NCI-H524 treated with DMSO at 0.1 percent for 48 hours (cell line): Measurements from ENCODE around the gene PYGL.
"Not testable (repeated sequence)": the region's sequence is repeated elsewhere in the genome, so short reads cannot be mapped to it uniquely, and the experiment has no call there.

Source experiments
- DNase-seq: peaks from one replicate; lab custom pipeline; 2025; lab: John Stamatoyannopoulos, UW

The PYGL gene

DNA sequence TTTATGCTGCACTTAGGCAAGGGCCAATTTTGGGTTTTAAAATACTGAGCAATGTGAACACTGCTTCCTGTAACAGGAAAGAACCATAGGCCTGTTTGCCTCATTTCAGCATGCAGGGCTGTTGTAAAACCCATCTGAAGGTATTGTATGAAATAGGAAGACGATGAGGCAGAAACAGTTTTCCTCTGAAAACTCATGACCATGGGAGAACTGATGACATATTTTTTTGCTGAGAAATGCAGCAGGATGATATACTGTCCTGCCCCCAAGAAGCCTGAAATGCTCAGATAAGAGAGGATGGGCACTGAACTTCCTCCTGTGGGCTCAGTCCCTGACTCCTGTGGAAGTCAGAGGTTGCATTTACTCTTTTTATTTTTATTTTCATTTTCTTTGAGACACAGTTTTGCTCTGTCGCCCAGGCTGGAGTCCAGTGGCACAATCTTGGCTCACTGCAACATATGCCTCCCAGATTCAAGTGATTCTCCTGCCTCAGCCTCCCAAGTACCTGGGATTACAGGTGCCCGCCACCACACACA lies 17.4 kb downstream of the PYGL start:
- no peak for DNase-seq

DNA sequence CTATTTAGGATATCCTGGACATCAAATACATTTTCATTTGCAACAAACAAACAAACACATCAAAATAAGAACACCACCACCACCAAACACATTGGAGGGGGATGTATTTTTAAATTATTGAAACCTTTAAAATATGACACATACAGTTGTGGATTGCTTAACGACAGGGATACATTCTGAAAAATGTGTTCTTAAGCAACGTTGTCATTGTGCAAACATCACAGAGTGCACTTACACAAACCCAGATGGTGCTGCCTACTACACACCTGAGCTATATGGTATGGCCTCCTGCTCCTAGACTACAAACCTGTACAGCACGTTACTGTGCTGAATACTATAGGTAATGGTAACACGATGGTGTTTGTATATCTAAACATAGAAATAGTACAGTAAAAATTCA lies 19.4 kb downstream of the PYGL start:
- DNase-seq: no peak

- no peak for DNase-seq
Measured at GRCh38 chr14:50924236-50924635, 20.0 kb downstream of the PYGL start.

GRCh38 chr14:50922803-50923202 lies 21.5 kb downstream of the PYGL start:
- DNase-seq: no peak

GRCh38 chr14:50920482-50921230 lies 23.6 kb downstream of the PYGL start:
- peak; percentile 92 for DNase-seq

GRCh38 chr14:50919524-50919923 lies 24.8 kb downstream of the PYGL start:
- not testable (repeated sequence) for DNase-seq

DNA sequence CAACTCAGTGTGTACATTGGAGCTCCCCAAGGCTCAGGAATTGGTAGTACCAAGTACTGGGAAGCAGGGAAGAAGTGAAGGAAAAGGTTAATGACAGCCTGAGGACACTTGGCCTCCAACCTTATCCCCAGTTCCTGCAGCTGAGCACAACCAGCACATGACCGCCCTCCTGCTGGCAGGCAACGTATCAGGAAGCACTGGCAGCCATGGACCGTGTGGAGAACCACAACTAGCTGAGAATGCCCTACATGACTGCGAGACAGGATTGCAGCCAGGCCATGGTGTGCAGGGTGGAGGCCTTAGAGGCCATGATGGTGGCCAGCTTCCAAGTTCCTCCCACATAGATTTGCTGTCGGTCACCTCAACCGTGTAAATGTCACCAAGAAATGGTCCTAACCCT lies 26.8 kb downstream of the PYGL start:
- DNase-seq: no peak

DNA sequence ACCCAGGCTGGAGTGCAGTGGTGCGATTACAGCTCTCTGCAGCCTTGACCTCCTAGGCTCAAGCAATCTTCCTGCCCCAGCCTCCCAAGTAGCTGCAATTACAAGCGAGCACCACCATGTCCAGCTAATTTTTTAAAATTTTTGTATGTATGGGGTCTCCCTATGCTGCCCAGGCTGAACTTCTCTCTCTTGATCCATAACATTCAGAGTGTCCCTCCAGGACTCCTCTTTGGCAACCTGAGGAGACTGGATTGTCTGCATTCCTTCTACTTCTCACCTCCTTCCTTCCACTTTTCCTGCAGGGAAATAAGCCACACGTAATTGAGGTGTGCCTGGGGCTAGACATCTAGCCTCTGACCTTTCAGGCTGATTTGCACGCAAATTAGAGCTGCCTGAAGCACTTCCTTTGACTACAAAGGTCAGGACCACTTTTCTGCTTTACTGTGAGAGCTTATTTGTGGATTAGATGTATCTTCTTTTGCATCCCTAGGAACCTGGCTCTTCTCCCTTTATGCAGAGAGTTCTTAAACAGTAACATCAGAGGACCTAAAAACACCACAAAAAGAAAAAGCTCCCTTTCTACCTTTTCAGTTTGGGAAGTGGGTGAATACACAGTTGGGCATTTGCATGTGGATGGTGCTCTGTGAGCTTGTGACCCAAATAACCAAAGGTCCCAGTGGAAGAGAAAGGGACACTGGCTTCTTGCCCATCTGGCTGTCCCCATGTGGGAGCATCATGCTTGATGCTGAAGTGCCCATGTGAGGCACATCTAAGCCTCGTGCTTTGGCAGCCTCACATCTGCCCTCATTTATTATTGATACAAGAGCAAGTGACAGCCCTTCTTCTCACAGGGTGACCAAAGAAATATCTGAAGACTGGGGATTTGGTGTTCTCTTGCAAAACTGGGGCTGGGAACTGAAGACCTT lies 33.5 kb downstream of the PYGL start:
- DNase-seq: no peak

DNA sequence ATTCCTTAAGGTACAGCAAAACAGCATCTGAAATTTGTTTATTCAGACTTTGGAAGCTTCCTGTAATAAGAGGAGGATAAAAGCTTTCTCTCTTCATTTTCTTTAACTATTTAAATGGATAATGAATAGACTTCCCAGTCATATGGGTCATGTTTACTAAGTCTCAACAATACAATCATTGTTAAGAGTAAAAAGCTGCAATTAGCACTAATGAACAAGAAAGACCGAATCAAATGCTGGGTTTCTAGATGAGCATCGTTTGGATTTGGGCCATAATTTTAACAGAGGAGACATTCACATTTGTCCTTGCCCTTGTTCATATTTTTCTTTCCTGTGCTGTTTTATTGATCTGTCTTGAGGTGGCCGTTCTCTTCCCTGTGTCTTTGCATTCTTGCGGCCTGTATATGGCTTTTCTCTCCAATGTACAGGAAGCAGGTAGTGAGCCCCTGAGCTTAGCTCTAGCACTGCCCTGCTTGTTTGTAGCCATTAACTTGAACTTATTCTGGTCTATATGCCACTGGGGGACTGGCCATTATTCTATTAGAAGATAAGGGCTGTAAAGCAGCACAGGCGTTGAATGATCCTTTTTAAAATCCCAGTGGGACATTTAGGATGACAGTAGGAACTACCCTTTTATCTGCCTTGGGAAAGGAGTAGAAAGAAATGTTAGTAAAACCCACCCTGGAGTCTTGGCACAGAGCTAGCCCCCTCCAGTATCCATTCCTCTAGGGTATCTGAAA lies 37.8 kb downstream of the PYGL start:
- no peak for DNase-seq

- no peak for DNase-seq
Measured at GRCh38 chr14:50904719-50905118, 39.6 kb downstream of the PYGL start.

GRCh38 chr14:50901361-50901760 lies 42.9 kb downstream of the PYGL start:
- DNase-seq: no peak

- DNase-seq: no peak
Measured at GRCh38 chr14:50897658-50898175, 46.6 kb downstream of the PYGL start.

GRCh38 chr14:50897005-50897404 lies 47.3 kb downstream of the PYGL start:
- DNase-seq: not testable (repeated sequence)

DNA sequence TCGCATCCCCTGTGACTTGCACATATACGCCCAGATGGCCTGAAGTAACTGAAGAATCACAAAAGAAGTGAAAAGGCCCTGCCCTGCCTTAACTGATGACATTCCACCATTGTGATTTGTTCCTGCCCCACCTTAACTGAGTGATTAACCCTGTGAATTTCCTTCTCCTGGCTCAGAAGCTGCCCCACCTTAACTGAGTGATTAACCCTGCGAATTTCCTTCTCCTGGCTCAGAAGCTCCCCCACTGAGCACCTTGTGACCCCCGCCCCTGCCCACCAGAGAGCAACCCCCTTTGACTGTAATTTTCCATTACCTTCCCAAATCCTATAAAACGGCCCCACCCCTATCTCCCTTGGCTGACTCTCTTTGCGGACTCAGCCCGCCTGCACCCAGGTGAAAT lies 47.9 kb downstream of the PYGL start:
- DNase-seq: not testable (repeated sequence)

DNA sequence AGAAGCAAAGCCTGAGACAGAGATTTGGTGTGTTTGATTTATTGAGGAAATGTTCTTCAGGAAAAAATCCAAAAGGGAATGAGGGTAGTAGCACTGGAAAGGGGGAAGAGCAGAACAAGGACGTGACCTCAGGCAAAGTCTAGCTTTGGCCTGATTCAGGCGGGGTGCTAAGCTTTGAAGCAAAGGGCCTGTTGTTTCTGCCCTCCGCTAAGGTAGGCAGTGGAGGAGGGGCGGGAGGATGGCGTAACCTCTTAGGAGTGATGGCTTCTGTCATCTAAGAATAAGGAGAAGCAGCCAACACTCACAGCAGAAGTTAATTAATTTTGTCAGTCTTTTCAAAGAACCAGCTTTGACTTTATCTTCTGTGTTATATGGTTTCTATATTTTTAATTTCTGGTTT lies 52.0 kb downstream of the PYGL start:
- no peak for DNase-seq

DNA sequence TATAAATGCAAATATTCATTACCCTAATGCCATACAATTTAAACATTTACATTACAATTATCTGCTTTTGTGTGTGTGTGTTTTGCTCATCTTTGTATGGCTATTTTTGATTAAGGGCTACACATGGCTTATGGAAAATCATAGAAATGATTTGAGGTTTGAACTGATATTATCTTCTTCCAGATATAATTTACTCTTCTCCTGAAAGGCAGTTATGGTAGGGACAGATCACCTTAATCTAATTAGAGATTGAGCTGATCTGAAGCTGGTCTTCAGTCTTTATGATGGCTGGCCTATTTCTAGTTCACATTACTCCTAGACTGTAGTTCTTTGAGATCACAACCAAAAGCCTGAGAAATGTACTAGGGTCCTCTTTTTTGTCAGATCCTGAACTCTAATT lies 56.8 kb downstream of the PYGL start:
- no peak for DNase-seq

GRCh38 chr14:50883827-50884197 lies 60.5 kb downstream of the PYGL start:
- no peak for DNase-seq

GRCh38 chr14:50882932-50883826 lies 61.1 kb downstream of the PYGL start:
- DNase-seq: no peak

GRCh38 chr14:50875359-50876070 lies 68.8 kb downstream of the PYGL start:
- DNase-seq: no peak

- no peak for DNase-seq
Measured at GRCh38 chr14:50874757-50875156, 69.5 kb downstream of the PYGL start.
